ENCODE data around the gene MND1.

MND1 gene

GRCh38 chr4:153420361-153420760 lies 75.9 kb downstream of the MND1 start:
- DNase-seq (ENCODE audit: extremely low read depth, low read depth), result no peak
- no peak for TF ChIP-seq CTCF (IDR thresholded peaks at IDR 0.05; ENCODE audit: low read depth, low read length)

- no peak for DNase-seq (ENCODE audit: extremely low read depth, low read depth)
- TF ChIP-seq CTCF (IDR thresholded peaks at IDR 0.05; ENCODE audit: low read depth, low read length), result no peak
Measured at GRCh38 chr4:153421941-153422340, 77.5 kb downstream of the MND1 start.

GRCh38 chr4:153426207-153426885 lies 81.9 kb downstream of the MND1 start:
- TF ChIP-seq CTCF (IDR thresholded peaks at IDR 0.05; ENCODE audit: low read depth, low read length), result no peak
- DNase-seq (ENCODE audit: extremely low read depth, low read depth), result no peak

GRCh38 chr4:153427363-153428071 lies 83.0 kb downstream of the MND1 start:
- no peak for DNase-seq (ENCODE audit: extremely low read depth, low read depth)
- TF ChIP-seq CTCF (IDR thresholded peaks at IDR 0.05; ENCODE audit: low read depth, low read length), result no peak

- DNase-seq (ENCODE audit: extremely low read depth, low read depth), result no peak
- no peak for TF ChIP-seq CTCF (IDR thresholded peaks at IDR 0.05; ENCODE audit: low read depth, low read length)
Measured at GRCh38 chr4:153428941-153429475, 84.5 kb downstream of the MND1 start.

GRCh38 chr4:153432965-153433753 lies 88.7 kb downstream of the MND1 start:
- DNase-seq (ENCODE audit: extremely low read depth, low read depth), result peak; percentile 60
- TF ChIP-seq CTCF (IDR thresholded peaks at IDR 0.05; ENCODE audit: low read depth, low read length), result peak; percentile 60

Data from AG09319 (cell line).